ENCODE results near the gene AFAP1.

DNA sequence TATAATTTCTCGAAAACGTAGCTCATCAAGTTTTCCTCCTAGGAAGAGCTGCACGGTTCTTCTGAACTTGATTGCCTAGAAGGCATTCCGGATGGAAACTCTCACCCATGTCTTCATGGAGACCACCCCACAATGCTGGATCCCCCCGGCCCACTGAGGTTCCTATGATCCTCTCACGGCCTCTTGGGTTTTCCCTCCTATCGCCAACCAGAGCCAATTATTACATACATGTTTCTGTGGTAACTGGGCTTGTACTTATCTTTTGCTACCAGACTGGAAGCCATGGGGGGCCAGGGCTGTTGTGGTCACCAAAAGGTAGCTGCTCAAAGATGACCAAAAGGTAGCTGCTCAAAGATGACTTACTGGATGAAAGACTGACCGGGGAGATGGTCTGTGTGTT, 131.5 kb downstream of the AFAP1 start:
- no peak for TF ChIP-seq POLR2A (IDR thresholded peaks at IDR 0.05)
- TF ChIP-seq, protein P1, sequence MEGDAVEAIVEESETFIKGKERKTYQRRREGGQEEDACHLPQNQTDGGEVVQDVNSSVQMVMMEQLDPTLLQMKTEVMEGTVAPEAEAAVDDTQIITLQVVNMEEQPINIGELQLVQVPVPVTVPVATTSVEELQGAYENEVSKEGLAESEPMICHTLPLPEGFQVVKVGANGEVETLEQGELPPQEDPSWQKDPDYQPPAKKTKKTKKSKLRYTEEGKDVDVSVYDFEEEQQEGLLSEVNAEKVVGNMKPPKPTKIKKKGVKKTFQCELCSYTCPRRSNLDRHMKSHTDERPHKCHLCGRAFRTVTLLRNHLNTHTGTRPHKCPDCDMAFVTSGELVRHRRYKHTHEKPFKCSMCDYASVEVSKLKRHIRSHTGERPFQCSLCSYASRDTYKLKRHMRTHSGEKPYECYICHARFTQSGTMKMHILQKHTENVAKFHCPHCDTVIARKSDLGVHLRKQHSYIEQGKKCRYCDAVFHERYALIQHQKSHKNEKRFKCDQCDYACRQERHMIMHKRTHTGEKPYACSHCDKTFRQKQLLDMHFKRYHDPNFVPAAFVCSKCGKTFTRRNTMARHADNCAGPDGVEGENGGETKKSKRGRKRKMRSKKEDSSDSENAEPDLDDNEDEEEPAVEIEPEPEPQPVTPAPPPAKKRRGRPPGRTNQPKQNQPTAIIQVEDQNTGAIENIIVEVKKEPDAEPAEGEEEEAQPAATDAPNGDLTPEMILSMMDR (IDR thresholded peaks at IDR 0.05), result no peak

Data from uterus (tissue), 2 donors.